MM.1S (cell line): ENCODE measurements around the gene BACH2.
A peak's percentile ranks its signal among the peaks of the same experiment; 100 is the strongest.
"Not testable (repeated sequence)": the region's sequence is repeated elsewhere in the genome, so short reads cannot be mapped to it uniquely, and the experiment has no call there.

ENCODE experiments used
- DNase-seq: peaks from one replicate; pipeline ENCODE4 v3.0.0-alpha.2; 2015
- H2AFZ ChIP-seq: fragments of 300-600 bp; sonication (generic); 2 replicates; pipeline ENCODE4 v1.6.0; 2016; ENCODE audit warnings: antibody characterized with exemption, low read length
- H3F3A ChIP-seq: fragments of 300-600 bp; sonication (generic); 2 replicates; pipeline ENCODE4 v1.6.1; 2016; ENCODE audit warnings: mild to moderate bottlenecking, antibody characterized with exemption, low read length, moderate library complexity, mixed read lengths; ENCODE audit not compliant: insufficient read depth
- H3K27ac ChIP-seq: fragments of 300-600 bp; sonication (generic); 2 replicates; pipeline ENCODE4 v1.5.1; 2016; ENCODE audit warnings: mild to moderate bottlenecking, low read length
- H3K27me3 ChIP-seq: fragments of 300-600 bp; sonication (generic); replicated peaks from 2 replicates; pipeline ENCODE4 v1.6.0; 2016; ENCODE audit warnings: low read length; ENCODE audit not compliant: insufficient read depth
- H3K36me3 ChIP-seq: fragments of 300-600 bp; sonication (generic); replicated peaks from 2 replicates; pipeline ENCODE4 v1.6.1; 2016; ENCODE audit warnings: mild to moderate bottlenecking, low read length, mixed read lengths; ENCODE audit not compliant: insufficient read depth
- H3K4me1 ChIP-seq: fragments of 300-600 bp; sonication (generic); 2 replicates; pipeline ENCODE4 v1.6.1; 2016; ENCODE audit warnings: low read length, mixed read lengths
- H3K4me2 ChIP-seq: fragments of 300-600 bp; sonication (generic); 2 replicates; pipeline ENCODE4 v1.6.0; 2016; ENCODE audit warnings: low read depth, low read length
- H3K4me3 ChIP-seq: fragments of 300-600 bp; sonication (generic); 2 replicates; pipeline ENCODE4 v1.5.1; 2016; ENCODE audit warnings: low read length, mixed read lengths
- H3K79me2 ChIP-seq: fragments of 300-600 bp; sonication (generic); 2 replicates; pipeline ENCODE4 v1.6.1; 2016; ENCODE audit warnings: mixed run types, low read length, mixed read lengths
- H3K9ac ChIP-seq: fragments of 300-600 bp; sonication (generic); 2 replicates; pipeline ENCODE4 v1.6.1; 2016; ENCODE audit warnings: low read length, mixed read lengths
- H3K9me2 ChIP-seq: fragments of 300-600 bp; sonication (generic); replicated peaks from 2 replicates; pipeline ENCODE4 v1.6.1; 2016; ENCODE audit warnings: mild to moderate bottlenecking, low read length, mixed read lengths; ENCODE audit not compliant: insufficient read depth
- H3K9me3 ChIP-seq: fragments of 300-600 bp; sonication (generic); replicated peaks from 2 replicates; pipeline ENCODE4 v1.6.1; 2016; ENCODE audit warnings: mild to moderate bottlenecking, low read length, mixed read lengths; ENCODE audit not compliant: insufficient read depth
- H4K20me1 ChIP-seq: fragments of 300-600 bp; sonication (generic); 2 replicates; pipeline ENCODE4 v1.6.1; 2016; ENCODE audit warnings: mild to moderate bottlenecking, low read length, moderate library complexity, mixed read lengths; ENCODE audit not compliant: insufficient read depth
- EZH2 ChIP-seq: fragments of 300-600 bp; sonication (generic); optimal IDR thresholded peaks from 2 replicates; pipeline ENCODE3; 2017; ENCODE audit warnings: low read depth, mild to moderate bottlenecking, antibody characterized with exemption, low read length, mixed read lengths
- EZH2phosphoT487 ChIP-seq: fragments of 300-600 bp; sonication (generic); IDR thresholded peaks from 2 replicates; pipeline ENCODE4 v1.6.1; 2018; ENCODE audit warnings: antibody characterized with exemption, low read length
- TF ChIP-seq, protein P1 (sequence below): fragments of 300-600 bp; sonication (generic); IDR thresholded peaks from 2 replicates; pipeline ENCODE4 v1.5.1; 2016; ENCODE audit warnings: antibody characterized with exemption, low read length, mixed read lengths

BACH2 gene

DNA sequence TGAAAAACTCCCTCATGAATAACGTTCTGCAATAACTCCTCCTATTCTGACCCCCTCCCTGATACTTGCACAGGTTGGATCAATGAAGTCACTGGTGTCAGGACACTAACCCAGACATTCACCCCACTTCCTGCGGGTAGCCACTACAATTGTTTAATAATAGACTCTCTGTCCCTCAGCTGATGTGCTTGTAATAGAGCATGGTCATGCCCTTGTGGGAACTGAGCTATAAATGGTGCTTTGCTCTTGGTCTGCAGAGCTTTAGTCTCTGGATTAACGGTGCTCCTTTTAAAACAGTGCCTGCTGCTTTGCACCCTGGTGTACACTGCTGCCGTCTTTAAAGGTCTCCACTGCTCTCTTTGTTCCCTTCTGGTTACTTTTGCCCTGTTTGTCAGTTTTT is 127.3 kb downstream of the BACH2 start:
- Histone ChIP-seq H3K9me3 (no peaks in the 10 kb centered on the region), H3K27me3 (no peaks in the 10 kb centered on the region; the same call in 1 of the 2 replicates), H3F3A (peaks cover 5% of the 10 kb centered on the region; the same call in 1 of the 2 replicates), H3K9me2 (no peaks in the 10 kb centered on the region), H2AFZ (no peak overlapping the region), H3K4me3 (no peak overlapping the region), H4K20me1 (no peaks in the 10 kb centered on the region), H3K79me2 (no peaks in the 10 kb centered on the region), H3K9ac (no peak overlapping the region), H3K27ac (peak overlapping the region; percentile 18; the same call in 1 of the 2 replicates), H3K36me3 (no peaks in the 10 kb centered on the region), H3K4me1 (peaks cover 29% of the 10 kb centered on the region), H3K4me2 (peak overlapping the region; percentile 72)
- DNase-seq, result peak; percentile 53
- TF ChIP-seq, protein P1, sequence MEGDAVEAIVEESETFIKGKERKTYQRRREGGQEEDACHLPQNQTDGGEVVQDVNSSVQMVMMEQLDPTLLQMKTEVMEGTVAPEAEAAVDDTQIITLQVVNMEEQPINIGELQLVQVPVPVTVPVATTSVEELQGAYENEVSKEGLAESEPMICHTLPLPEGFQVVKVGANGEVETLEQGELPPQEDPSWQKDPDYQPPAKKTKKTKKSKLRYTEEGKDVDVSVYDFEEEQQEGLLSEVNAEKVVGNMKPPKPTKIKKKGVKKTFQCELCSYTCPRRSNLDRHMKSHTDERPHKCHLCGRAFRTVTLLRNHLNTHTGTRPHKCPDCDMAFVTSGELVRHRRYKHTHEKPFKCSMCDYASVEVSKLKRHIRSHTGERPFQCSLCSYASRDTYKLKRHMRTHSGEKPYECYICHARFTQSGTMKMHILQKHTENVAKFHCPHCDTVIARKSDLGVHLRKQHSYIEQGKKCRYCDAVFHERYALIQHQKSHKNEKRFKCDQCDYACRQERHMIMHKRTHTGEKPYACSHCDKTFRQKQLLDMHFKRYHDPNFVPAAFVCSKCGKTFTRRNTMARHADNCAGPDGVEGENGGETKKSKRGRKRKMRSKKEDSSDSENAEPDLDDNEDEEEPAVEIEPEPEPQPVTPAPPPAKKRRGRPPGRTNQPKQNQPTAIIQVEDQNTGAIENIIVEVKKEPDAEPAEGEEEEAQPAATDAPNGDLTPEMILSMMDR, result no peak
- TF ChIP-seq EZH2 (no peak), EZH2phosphoT487 (no peak)

DNA sequence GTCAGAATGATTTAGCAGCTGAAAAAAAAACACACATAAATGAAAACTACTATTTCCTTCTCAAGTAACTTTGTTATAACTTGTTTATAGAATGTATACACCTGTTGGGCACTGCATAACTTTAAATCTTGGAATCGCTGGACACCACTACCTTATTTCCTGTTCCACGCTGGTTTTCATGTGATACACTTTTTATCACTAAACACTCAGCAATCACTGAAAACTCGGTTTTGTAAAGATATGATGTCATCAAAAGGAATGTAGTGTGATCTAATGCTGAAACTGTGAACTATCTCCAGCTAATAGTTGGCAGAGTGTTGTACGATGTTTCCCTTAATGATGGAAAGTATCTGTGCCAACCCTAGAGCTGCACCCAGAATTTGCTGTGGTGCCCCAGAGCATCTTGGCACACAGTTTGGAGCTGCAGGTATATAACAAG is 127.9 kb downstream of the BACH2 start:
- H3K9me3 ChIP-seq, result no peaks in the 10 kb centered on the region
- no peaks in the 10 kb centered on the region for H3K36me3 ChIP-seq
- peaks cover 5% of the 10 kb centered on the region; the same call in 1 of the 2 replicates for H3F3A ChIP-seq
- no peak overlapping the region for H3K4me3 ChIP-seq
- H4K20me1 ChIP-seq, result no peaks in the 10 kb centered on the region
- no peak overlapping the region for H3K4me2 ChIP-seq
- no peak for DNase-seq
- no peaks in the 10 kb centered on the region; the same call in 1 of the 2 replicates for H3K27me3 ChIP-seq
- H2AFZ ChIP-seq, result no peak overlapping the region
- no peak overlapping the region for H3K9ac ChIP-seq
- H3K79me2 ChIP-seq, result no peaks in the 10 kb centered on the region
- TF ChIP-seq EZH2 (no peak), EZH2phosphoT487 (no peak)
- TF ChIP-seq, protein P1, result no peak
- H3K4me1 ChIP-seq, result peaks cover 29% of the 10 kb centered on the region
- H3K27ac ChIP-seq, result no peak overlapping the region
- no peaks in the 10 kb centered on the region for H3K9me2 ChIP-seq

DNA sequence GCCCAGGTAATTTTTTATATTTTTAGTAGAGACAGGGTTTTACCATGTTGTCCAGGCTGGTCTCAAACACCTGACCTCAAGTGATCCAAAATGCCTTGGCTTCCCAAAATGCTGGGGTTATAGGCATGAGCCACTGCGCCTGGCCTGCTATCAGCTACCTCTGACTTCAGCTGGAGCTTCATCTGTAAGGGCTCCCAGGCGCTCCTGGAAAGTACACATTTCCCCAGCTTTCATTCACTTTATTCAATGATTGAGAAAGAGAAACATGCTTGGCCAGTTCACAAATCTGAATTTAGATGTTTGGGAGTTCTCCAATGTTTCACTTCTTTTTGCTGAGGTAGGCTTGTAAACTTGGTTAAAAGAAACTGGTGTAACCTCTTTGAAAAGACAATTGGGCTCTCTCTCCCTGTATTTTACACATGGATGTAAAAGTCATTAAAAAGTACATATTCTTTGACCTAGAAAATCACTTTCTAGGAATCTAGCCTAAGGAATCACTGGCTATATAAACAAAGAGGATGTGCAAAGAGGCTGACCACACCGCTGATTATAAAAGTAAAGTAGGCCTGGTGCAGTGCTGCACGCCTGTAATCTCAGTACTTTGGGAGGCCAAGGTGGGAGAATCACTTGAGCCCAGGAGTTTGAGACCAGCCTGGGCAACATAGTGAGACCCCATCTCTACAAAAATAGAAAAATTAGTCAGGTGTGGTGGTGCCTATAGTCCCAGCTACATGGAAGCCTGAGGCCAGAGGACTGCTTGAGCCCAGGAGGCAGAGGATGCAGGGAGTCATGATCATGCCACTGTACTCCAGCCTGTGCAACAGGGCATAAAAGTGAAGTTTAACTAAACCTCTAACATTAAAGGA is 128.9 kb downstream of the BACH2 start:
- Histone ChIP-seq H3K4me2 (no peak overlapping the region), H3K27me3 (no peaks in the 10 kb centered on the region; the same call in 1 of the 2 replicates), H3K9me2 (no peaks in the 10 kb centered on the region), H3F3A (peaks cover 5% of the 10 kb centered on the region; the same call in 1 of the 2 replicates), H3K9ac (no peak overlapping the region), H3K4me1 (peaks cover 29% of the 10 kb centered on the region), H4K20me1 (no peaks in the 10 kb centered on the region), H3K9me3 (no peaks in the 10 kb centered on the region), H3K27ac (no peak overlapping the region), H3K79me2 (no peaks in the 10 kb centered on the region), H3K36me3 (no peaks in the 10 kb centered on the region), H2AFZ (no peak overlapping the region), H3K4me3 (no peak overlapping the region)
- TF ChIP-seq, protein P1, result no peak
- TF ChIP-seq EZH2phosphoT487 (no peak), EZH2 (no peak)
- no peak for DNase-seq

DNA sequence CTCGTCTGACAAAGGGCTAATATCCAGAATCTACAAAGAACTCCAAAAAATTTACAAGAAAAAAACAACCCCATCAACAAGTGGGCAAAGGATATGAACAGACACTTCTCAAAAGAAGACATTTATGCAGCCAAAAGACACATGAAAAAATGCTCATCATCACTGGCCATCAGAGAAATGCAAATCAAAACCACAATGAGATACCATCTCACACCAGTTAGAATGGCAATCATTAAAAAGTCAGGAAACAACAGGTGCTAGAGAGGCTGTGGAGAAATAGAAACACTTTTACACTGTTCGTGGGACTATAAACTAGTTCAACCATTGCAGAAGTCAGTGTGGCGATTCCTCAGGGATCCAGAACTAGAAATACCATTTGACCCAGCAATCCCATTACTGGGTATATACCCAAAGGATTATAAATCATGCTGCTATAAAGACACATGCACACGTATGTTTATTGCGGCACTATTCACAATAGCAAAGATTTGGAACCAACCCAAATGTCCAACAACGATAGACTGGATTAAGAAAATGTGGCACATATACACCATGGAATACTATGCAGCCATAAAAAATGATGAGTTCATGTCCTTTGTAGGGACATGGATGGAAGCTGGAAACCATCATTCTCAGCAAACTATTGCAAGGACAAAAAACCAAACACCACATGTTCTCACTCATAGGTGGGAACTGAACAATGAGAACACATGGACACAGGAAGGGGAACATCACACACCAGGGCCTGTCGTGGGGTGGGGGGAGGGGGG is 130.3 kb downstream of the BACH2 start:
- H3K79me2 ChIP-seq, H2AFZ ChIP-seq, H3K27me3 ChIP-seq, H3K27ac ChIP-seq, H3K9me2 ChIP-seq, DNase-seq, H3K9ac ChIP-seq, H3K9me3 ChIP-seq, H3K4me3 ChIP-seq, H3K36me3 ChIP-seq, H3F3A ChIP-seq, H3K4me2 ChIP-seq, H4K20me1 ChIP-seq: not testable (repeated sequence)
- H3K4me1 ChIP-seq, result peaks cover 27% of the 10 kb centered on the region
